ENCODE data around the gene NUDT8. TPM values are rescaled to one million over a fixed set of nuclear protein-coding genes. Genes with fewer than 3 reads are reported as not detected.

The NUDT8 gene
- total and polyA plus RNA-seq, 9 of the 15 experiments (the other 6 are each of a cell fraction or from before 2014, with no cell fraction given) = 0.23 to 27.8 (median 5.0) TPM

GRCh38 chr11:67583247-67584204 lies 46.2 kb downstream of the NUDT8 start, which contains the start of gene GSTP1 (continued):
- TF ChIP-seq JUND (IDR thresholded peaks at IDR 0.05; ENCODE audit: borderline replicate concordance, low read depth, low read length) (peak; percentile 81), JUND (tag; IDR thresholded peaks at IDR 0.05; ENCODE audit: borderline replicate concordance, low read depth, low read length) (no peak; the same call in 2 of the 3 replicates), ELF2 (CRISPR knock-in tag; IDR thresholded peaks at IDR 0.05) (no peak), TCF3 (CRISPR knock-in tag; IDR thresholded peaks at IDR 0.05) (peak; percentile 45), BRF2 (IDR thresholded peaks at IDR 0.05; ENCODE audit: borderline replicate concordance, insufficient read depth, insufficient read length) (no peak), SIX5 (IDR thresholded peaks at IDR 0.05; ENCODE audit: borderline replicate concordance in 1 of 2, insufficient read depth in 1 of 2, low read depth in 1 of 2, low read length in 2 of 2) (no peak), ZNF717 (CRISPR knock-in tag; IDR thresholded peaks at IDR 0.05) (no peak), BMI1 (IDR thresholded peaks at IDR 0.05; ENCODE audit: low read length) (no peak), NFE2 (IDR thresholded peaks at IDR 0.05; ENCODE audit: low read depth) (peak; percentile 97), HMG20B (CRISPR knock-in tag; IDR thresholded peaks at IDR 0.05) (no peak), SP1 (CRISPR knock-in tag; IDR thresholded peaks at IDR 0.05) (peak; percentile 74), KDM1A (IDR thresholded peaks at IDR 0.05) (no peak), ZBTB33 (CRISPR knock-in tag; IDR thresholded peaks at IDR 0.05) (no peak), SMC3 (conservative IDR thresholded peaks at IDR 0.05; ENCODE audit: insufficient read depth, low read depth, low read length) (peak; percentile 57), FOXA3 (CRISPR knock-in tag; conservative IDR thresholded peaks at IDR 0.05 in 1 of 2, IDR thresholded peaks at IDR 0.05 in 1 of 2) (peak in 1 of 2 experiments; percentile 68; a peak in 2 of 4 replicates), TAF7 (tag; IDR thresholded peaks at IDR 0.05) (0 out of 2 replicates have a peak, but pooled peaks have one; percentile 5), ZNF740 (CRISPR knock-in tag; IDR thresholded peaks at IDR 0.05) (no peak), ZNF740 (tag; IDR thresholded peaks at IDR 0.05) (no peak; a peak in 1 of 4 replicates), KAT8 (IDR thresholded peaks at IDR 0.05; ENCODE audit: low read depth) (no peak), SETDB1 (IDR thresholded peaks at IDR 0.05; ENCODE audit: low read length) (no peak), ZFPM2 (CRISPR knock-in tag; IDR thresholded peaks at IDR 0.05) (no peak)

Data from K562 (cell line).